ENCODE data around the gene TBC1D9.

Gene TBC1D9

DNA sequence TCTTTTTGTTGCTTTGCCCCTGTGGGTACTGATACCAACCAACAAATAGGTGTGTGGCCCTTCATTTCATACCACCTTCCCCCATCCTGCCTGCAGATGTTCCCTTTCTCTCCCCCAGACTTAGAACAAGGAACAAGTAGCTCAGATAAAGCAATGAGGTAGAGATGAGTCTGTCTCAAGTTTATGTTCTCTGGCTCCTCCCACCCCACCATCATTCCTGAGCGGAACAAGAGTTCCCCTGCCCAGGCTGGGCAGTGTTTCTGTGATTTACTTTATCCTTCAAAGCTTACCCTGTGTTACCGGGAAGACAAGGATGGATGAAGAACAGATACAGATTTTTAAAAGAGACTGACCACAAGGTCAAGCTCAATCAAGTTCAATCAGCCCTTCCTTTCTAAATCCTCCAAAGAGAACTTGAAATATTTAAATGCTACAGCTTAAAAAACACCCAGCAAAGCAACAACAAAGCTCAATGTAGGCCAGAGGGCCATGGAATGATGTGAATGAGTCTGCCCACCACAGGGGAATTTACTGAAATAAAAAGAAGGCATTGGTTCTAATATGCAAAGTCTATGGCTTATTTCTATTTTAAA is 107.4 kb downstream of the TBC1D9 start:
- DNase-seq (ENCODE audit: low spot score), result no peak
- Mint-ChIP-seq H3K4me1 (ENCODE audit: low read depth) (no peaks in the 10 kb centered on the region), H3K9me3 (no peaks in the 10 kb centered on the region), H3K4me3 (no peak overlapping the region), H3K27ac (no peak overlapping the region), H3K36me3 (ENCODE audit: low read depth) (no peaks in the 10 kb centered on the region), H3K27me3 (ENCODE audit: low read depth) (peaks cover 17% of the 10 kb centered on the region)

DNA sequence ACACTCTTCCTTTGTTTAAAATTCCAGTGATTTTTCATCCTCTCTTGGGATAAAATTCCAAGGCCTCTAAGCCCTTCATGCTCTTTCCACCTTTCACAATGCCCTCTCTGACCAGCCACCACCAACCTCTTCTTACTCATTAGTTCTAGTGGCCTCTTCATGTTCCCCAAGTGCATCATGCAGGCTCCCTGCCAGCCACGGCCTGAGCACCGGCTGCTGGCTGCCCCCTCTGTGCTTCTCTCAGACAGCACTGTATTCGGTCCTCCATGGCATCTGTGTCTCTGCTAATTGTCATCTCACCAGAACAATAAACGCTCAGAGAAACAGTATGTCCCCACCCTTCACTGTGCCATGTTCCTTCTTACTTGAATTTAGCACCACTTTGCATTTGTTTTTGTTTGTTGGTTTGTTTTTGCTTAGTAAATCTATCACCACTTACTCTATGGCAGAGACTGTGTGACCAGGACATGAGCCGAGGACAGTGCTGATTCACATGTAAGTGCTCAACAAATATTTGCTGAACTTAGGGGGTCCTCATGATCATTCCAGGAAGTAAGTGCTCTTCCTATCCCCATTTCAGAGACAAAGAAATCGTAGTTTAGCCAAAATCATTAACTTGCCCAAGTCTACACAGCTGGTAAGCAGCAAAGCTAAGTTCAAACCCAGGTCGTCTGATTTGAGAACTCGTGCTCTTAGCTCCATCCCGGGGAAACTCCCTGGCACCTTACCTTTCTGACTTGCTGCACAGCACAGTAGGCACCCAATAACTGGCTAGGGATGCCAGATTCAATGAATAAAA is 110.4 kb downstream of the TBC1D9 start:
- DNase-seq (ENCODE audit: low spot score), result no peak
- Mint-ChIP-seq H3K27ac (no peak overlapping the region), H3K9me3 (no peaks in the 10 kb centered on the region), H3K4me1 (ENCODE audit: low read depth) (no peaks in the 10 kb centered on the region), H3K36me3 (ENCODE audit: low read depth) (no peaks in the 10 kb centered on the region), H3K27me3 (ENCODE audit: low read depth) (peaks cover 11% of the 10 kb centered on the region), H3K4me3 (no peak overlapping the region)

DNA sequence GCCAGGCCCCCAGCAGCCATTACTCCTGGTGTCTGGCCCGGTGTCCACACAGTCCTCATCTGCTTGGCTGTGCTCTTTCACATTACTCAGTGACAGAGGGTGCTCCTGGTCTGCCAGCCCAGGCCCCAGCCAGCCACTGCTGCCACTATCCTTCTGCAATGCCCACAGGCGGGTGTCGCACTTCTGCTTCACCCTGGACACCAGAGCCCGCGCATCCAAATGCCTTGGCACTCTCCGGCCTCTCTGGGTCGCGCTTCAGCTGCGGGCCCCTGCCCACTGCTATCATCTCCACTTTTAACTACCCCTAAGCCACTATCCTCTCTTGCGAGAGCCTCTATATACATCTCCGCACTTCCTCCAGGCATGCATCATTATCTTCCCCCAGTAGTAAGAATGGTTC is 111.0 kb downstream of the TBC1D9 start:
- no peaks in the 10 kb centered on the region for H3K9me3 Mint-ChIP-seq
- no peak overlapping the region for H3K27ac Mint-ChIP-seq
- H3K4me3 Mint-ChIP-seq, result no peak overlapping the region
- H3K4me1 Mint-ChIP-seq (ENCODE audit: low read depth), result no peaks in the 10 kb centered on the region
- no peaks in the 10 kb centered on the region for H3K36me3 Mint-ChIP-seq (ENCODE audit: low read depth)
- DNase-seq (ENCODE audit: low spot score), result no peak
- H3K27me3 Mint-ChIP-seq (ENCODE audit: low read depth), result peaks cover 11% of the 10 kb centered on the region

DNA sequence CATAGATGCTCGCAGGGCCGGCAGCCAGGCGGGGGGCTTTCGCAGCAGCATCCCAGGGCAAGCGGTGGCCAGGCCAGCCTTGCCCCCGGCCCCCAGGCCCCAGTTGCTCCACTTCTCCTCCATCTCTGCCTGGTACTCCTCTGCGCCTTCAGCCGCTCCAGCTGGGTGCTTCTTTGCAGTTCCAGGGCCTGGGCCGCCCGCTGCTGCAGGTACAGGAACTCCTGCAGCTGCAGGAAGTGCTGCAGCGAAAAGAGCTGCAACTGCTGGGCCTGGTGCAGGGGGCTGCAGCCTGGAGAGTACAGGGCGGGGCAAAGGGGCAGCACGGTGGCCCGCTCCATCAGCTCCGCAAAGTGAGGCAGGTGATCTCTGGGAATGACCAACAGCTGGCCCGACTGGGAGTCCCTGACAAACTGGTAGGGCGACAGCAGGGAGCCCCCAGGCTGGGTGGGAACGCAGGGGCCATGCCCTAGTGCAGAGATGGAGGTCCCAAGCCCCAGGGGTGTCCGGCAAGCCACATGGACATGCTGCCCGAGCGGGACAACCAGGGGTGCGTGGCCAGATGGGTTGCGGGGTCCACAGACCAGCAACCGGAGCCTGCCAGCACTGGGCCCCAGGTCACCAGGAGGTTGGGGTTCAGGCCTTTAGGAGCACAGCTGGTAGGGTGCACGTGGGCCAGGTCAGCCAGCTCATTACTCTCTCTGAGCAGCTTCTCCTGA is 111.6 kb downstream of the TBC1D9 start:
- H3K4me3 Mint-ChIP-seq, result no peak overlapping the region
- H3K36me3 Mint-ChIP-seq (ENCODE audit: low read depth), result no peaks in the 10 kb centered on the region
- H3K4me1 Mint-ChIP-seq (ENCODE audit: low read depth), result no peaks in the 10 kb centered on the region
- no peak for DNase-seq (ENCODE audit: low spot score)
- no peaks in the 10 kb centered on the region for H3K9me3 Mint-ChIP-seq
- H3K27ac Mint-ChIP-seq, result no peak overlapping the region
- H3K27me3 Mint-ChIP-seq (ENCODE audit: low read depth), result peaks cover 16% of the 10 kb centered on the region

DNA sequence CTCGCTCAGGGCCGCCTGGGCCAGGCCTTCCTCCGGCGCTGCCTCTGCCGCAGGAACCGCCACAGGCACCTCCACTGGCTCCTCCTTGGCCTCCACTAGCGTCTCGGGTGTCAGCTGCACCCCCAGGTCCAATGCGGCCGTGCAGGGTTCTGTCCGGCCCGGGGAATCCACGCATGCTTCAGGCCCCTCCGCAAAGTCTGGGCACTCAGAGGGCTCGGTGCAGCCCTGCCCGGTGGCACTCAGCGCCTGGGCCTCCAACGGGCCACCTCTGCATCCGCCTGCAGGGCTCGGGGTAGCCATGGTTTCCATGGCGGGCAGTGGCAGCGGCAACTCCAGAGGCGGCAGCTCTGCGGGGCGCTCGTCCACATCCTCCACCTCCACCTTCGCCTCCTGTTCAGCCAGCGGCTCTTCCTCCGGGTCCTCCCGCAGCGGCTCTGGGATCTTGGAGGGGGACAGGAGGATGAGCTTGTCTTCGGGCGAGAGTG is 112.6 kb downstream of the TBC1D9 start:
- Mint-ChIP-seq H3K36me3 (ENCODE audit: low read depth) (no peaks in the 10 kb centered on the region), H3K27ac (no peak overlapping the region), H3K4me1 (ENCODE audit: low read depth) (no peaks in the 10 kb centered on the region), H3K9me3 (no peaks in the 10 kb centered on the region), H3K4me3 (no peak overlapping the region), H3K27me3 (ENCODE audit: low read depth) (peaks cover 14% of the 10 kb centered on the region)
- DNase-seq (ENCODE audit: low spot score), result no peak

DNA sequence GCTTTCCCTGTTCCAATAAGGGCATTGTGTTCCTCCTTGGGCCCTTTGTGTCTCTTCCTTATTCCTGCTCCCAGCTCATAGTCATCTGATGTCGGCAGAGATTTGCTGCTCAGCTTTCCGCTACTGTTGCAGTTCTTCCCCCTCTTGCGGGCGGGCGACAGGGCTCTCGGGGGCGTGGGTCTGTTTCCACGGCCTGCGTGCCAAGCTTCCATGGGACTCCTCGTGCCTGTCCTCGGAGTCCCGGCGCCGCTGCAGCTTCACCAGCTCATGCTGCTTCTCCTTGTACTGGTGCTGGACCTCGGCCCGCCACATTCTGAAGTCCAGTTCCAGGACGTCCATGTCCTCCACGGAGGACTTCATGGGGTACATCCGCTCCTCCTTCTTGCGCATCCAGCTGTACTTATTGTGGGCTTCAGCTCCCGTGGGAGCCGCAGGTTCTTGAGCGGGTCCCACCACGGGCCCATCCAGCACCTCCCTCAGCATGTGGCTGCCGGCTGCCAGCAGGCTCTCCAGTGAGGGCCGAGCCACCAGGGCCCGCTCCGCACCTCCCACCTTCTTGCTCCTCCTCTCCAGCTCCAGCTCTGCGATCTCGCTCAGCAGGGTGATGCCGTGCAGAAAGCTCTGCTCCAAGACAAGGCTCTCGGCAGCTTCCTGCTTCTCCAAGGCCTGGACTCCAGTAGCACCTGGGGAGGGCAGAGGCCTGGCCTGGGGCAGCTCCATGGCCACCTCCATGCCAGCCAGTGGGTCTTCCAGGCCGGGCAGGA is 113.3 kb downstream of the TBC1D9 start:
- Mint-ChIP-seq H3K27ac (no peak overlapping the region), H3K4me1 (ENCODE audit: low read depth) (no peaks in the 10 kb centered on the region), H3K4me3 (no peak overlapping the region), H3K27me3 (ENCODE audit: low read depth) (peaks cover 14% of the 10 kb centered on the region), H3K9me3 (no peaks in the 10 kb centered on the region), H3K36me3 (ENCODE audit: low read depth) (no peaks in the 10 kb centered on the region)
- no peak for DNase-seq (ENCODE audit: low spot score)

DNA sequence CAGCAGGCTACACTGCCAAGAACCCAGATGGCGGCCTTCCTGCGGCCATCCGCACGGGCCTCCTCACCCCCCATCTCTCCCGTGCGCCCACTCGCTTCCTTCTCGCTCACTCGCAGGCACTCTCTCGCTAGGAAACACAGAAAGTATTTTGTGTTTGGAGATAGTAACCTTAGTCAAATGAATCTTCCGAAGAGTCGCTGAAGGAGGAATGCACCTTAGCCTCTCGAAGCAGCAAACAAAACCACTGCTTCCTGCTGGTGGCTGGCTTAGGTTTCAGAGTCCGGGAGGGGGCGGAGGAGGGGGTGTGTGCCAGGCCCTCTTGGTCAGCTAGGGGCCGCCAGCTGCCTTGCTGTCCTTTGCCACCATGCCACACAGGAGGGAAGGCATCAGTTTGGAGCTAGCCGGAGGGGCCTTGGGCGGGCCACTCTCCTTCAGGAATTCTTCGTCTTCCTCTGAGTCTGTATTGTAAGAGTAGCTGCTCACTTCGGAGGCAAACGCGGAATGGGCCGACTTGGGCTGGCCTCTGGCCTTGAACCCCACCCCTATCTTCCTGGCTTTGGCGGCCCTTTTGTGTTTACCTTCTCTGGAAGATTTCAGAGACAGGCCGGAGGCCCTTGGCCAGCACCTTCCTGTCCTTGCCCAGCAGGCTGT is 114.3 kb downstream of the TBC1D9 start:
- H3K9me3 Mint-ChIP-seq, result no peaks in the 10 kb centered on the region
- no peaks in the 10 kb centered on the region for H3K36me3 Mint-ChIP-seq (ENCODE audit: low read depth)
- H3K27ac Mint-ChIP-seq, result no peak overlapping the region
- no peaks in the 10 kb centered on the region for H3K4me1 Mint-ChIP-seq (ENCODE audit: low read depth)
- peaks cover 11% of the 10 kb centered on the region for H3K27me3 Mint-ChIP-seq (ENCODE audit: low read depth)
- no peak overlapping the region for H3K4me3 Mint-ChIP-seq
- DNase-seq (ENCODE audit: low spot score), result no peak

DNA sequence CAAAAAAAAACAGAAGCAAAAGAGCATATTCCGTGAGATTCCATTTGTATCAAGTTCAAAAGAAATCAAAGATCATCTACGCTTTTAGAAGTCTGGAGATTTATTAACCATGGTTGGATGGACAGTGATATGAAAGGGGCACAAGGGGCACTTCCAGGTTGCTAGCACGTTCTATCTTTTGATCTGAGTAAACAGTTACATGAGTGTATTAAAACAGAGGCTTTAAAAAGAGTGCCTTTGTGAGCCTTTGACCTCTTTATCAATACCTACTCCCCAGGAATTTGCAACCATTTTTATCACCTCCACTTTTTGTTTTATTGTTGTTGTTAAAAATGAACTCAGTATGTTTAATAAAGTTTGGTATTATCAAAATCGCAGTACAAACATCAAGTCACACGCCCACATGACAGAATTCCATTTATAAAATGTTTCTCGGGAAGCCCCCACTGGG is 115.1 kb downstream of the TBC1D9 start:
- no peak overlapping the region for H3K27ac Mint-ChIP-seq
- no peak overlapping the region for H3K4me3 Mint-ChIP-seq
- H3K27me3 Mint-ChIP-seq (ENCODE audit: low read depth), result peaks cover 7% of the 10 kb centered on the region
- no peaks in the 10 kb centered on the region for H3K9me3 Mint-ChIP-seq
- H3K36me3 Mint-ChIP-seq (ENCODE audit: low read depth), result no peaks in the 10 kb centered on the region
- DNase-seq (ENCODE audit: low spot score), result no peak
- H3K4me1 Mint-ChIP-seq (ENCODE audit: low read depth), result no peaks in the 10 kb centered on the region

DNA sequence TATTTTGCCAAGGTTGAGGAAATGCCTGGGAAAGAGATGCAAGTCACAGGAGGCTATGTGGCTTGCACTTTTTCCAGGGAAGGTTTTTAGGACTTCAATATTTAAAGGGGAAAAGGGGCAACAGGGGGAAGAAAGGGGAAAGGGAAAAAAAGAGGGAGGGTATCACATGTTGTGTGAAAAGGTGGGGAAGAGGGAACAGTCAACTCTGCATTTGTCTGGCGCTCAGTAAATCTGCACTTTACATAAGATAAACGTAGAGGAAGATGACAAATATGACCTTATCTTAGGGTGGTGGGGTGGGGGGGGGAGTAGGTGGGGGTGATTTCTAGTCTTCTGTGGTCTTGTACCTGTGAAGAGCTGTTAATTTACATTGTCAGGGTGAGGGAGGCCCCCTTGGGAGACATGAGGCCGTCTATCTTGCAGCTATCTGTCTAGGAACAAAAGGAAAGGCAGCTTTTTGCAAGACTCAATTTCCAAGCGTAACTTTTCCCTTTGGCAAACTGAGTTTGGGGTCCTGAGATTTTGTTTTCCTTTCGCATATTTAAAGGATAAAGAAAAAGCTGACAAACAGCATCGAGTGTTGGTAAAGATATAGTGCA is 115.9 kb downstream of the TBC1D9 start:
- Mint-ChIP-seq H3K27me3 (ENCODE audit: low read depth) (peaks cover 7% of the 10 kb centered on the region), H3K36me3 (ENCODE audit: low read depth) (no peaks in the 10 kb centered on the region), H3K9me3 (no peaks in the 10 kb centered on the region)

DNA sequence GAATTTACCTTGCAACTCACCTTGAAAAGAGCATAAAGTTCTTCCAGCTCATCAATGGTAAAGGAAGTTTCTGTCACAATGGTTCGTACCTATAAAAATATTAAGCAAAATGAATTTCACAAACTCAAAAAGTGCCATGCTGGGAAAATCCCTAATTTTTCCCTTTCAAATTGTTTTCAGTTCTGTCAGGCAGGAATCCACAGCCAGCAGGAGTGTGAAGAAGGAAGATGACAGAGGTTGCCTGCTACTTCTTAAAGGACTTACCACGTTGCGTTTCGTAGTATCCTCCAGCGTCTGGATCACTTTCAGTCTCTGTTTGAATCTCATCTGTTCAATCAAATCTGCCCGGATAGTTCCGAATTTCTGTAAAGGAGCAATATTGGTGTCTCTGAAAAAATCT is 117.1 kb downstream of the TBC1D9 start:
- Mint-ChIP-seq H3K27me3 (ENCODE audit: low read depth) (peaks cover 7% of the 10 kb centered on the region), H3K9me3 (no peaks in the 10 kb centered on the region), H3K4me3 (no peak overlapping the region), H3K36me3 (ENCODE audit: low read depth) (no peaks in the 10 kb centered on the region), H3K27ac (no peak overlapping the region), H3K4me1 (ENCODE audit: low read depth) (no peaks in the 10 kb centered on the region)
- no peak for DNase-seq (ENCODE audit: low spot score)

More for the DNA sequence above, 115.9 kb downstream of the TBC1D9 start:
- DNase-seq (ENCODE audit: low spot score), result no peak
- no peaks in the 10 kb centered on the region for H3K4me1 Mint-ChIP-seq (ENCODE audit: low read depth)
- no peak overlapping the region for H3K27ac Mint-ChIP-seq
- H3K4me3 Mint-ChIP-seq, result no peak overlapping the region

DNA sequence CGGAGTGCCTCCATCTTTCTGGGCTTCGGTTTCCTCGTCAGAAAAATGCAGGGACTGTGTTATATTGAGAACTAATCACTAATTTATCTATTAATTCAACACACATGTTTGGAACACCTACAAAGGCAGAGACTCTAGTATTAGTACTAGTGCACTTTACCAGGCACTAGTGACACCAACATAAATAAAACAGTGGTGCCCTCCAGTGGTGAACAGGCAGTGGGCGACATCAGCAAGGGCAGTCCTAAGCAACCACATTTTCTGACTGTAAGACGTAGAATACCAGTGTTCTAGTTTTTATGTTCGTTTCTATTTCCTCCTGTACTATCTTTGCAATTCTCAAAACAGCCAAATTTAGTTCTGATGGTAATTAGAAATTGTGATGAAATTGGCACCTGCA is 118.3 kb downstream of the TBC1D9 start:
- Mint-ChIP-seq H3K4me3 (no peak overlapping the region), H3K9me3 (no peaks in the 10 kb centered on the region), H3K36me3 (ENCODE audit: low read depth) (no peaks in the 10 kb centered on the region), H3K27me3 (ENCODE audit: low read depth) (peaks cover 7% of the 10 kb centered on the region), H3K27ac (no peak overlapping the region), H3K4me1 (ENCODE audit: low read depth) (no peaks in the 10 kb centered on the region)
- DNase-seq (ENCODE audit: low spot score), result no peak

DNA sequence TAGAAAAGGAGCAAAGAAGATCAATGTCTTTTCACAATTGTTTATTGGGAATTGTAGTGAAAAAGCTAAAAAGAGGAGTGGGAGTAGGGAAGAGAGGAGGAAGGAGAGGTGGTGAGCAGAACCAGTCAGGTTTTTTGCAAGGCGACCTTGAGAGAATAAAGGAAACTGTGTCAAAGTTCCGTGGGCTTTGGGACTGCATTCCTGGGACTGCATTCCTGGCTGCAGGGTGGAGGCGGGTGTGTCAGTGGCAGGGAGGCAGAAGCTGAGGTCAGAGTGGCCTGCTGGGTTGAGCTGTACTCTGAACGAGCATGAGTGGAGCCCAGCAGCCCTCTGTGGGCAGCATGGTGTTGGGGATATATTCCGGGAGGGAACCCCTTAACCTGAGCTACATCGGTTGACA is 120.6 kb downstream of the TBC1D9 start:
- no peaks in the 10 kb centered on the region for H3K9me3 Mint-ChIP-seq
- no peak for DNase-seq (ENCODE audit: low spot score)
- H3K27ac Mint-ChIP-seq, result no peak overlapping the region
- H3K36me3 Mint-ChIP-seq (ENCODE audit: low read depth), result no peaks in the 10 kb centered on the region
- H3K4me1 Mint-ChIP-seq (ENCODE audit: low read depth), result no peaks in the 10 kb centered on the region
- no peak overlapping the region for H3K4me3 Mint-ChIP-seq
- H3K27me3 Mint-ChIP-seq (ENCODE audit: low read depth), result peaks cover 10% of the 10 kb centered on the region

DNA sequence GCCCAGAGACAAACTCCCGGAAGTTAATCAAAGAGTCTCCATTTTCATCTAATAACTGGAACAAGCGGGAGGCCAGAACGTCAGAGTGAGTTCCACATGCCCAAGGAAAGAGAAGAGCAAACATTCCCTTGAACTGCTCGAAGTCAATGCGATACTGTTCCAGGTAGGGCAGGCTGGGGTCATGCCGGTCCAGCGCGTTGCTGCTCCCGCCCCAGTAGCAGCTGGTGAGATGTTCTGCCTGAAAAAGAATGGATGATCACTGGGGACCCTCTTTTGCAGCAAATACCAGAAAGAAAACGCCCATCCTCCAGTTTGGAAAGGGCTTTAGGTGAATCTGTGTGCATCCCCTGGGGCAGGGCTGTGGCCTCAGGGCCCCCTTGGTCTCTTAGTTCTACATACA is 122.2 kb downstream of the TBC1D9 start:
- H3K4me3 Mint-ChIP-seq, result no peak overlapping the region
- H3K27me3 Mint-ChIP-seq (ENCODE audit: low read depth), result peaks cover 10% of the 10 kb centered on the region
- no peaks in the 10 kb centered on the region for H3K36me3 Mint-ChIP-seq (ENCODE audit: low read depth)
- H3K4me1 Mint-ChIP-seq (ENCODE audit: low read depth), result no peaks in the 10 kb centered on the region
- H3K9me3 Mint-ChIP-seq, result no peaks in the 10 kb centered on the region
- H3K27ac Mint-ChIP-seq, result no peak overlapping the region
- no peak for DNase-seq (ENCODE audit: low spot score)

All from T-helper 2 cell treated with Interferon-gamma antibody and Interleukin-4, amounts not matched to agents 5 μg/mL and 100 μg/mL, for 36 hours (primary cell).